Thymus (tissue), 11 donors: Measurements from ENCODE around the gene LYL1. TPM values are rescaled to one million over a fixed set of nuclear protein-coding genes. Genes with fewer than 3 reads are reported as not detected.

ENCODE experiments used
- DNase-seq, 9 donors: peaks; one replicate each; pipeline ENCODE4 v3.0.0-alpha.2; 2013; ENCODE audit warnings: low spot score in 9 of 9, low read depth in 6 of 9, missing footprints in 1 of 9
- H3K27ac ChIP-seq, 2 donors: one replicate each; pipeline ENCODE4 v1.5.1; 2013; ENCODE audit warnings: control low read depth in 1 of 2, low read depth in 1 of 2, low read length in 1 of 2, mild to moderate bottlenecking in 1 of 2, moderate library complexity in 1 of 2
- H3K27me3 ChIP-seq, 2 donors: one replicate each; pipeline ENCODE4 v1.5.1; 2013; ENCODE audit warnings: low read length in 1 of 2; ENCODE audit not compliant: control insufficient read depth in 2 of 2, insufficient read depth in 1 of 2
- H3K36me3 ChIP-seq, 2 donors: one replicate each; pipeline ENCODE4 v1.5.1; 2013; ENCODE audit warnings: low read length in 1 of 2, mild to moderate bottlenecking in 1 of 2, moderate library complexity in 1 of 2; ENCODE audit not compliant: control insufficient read depth in 2 of 2, insufficient read depth in 2 of 2
- H3K4me1 ChIP-seq, 2 donors: one replicate each; pipeline ENCODE4 v1.5.1; 2013; ENCODE audit warnings: low read length in 2 of 2; ENCODE audit not compliant: control insufficient read depth in 2 of 2, insufficient read depth in 2 of 2
- H3K4me3 ChIP-seq, 2 donors: one replicate each; pipeline ENCODE4 v1.5.1; 2013; ENCODE audit warnings: low read length in 2 of 2, control low read depth in 1 of 2, mild to moderate bottlenecking in 1 of 2
- H3K9me3 ChIP-seq, 2 donors: one replicate each; pipeline ENCODE4 v1.5.1; 2013; ENCODE audit warnings: low read length in 1 of 2, mild to moderate bottlenecking in 1 of 2; ENCODE audit not compliant: control insufficient read depth in 2 of 2, insufficient read depth in 1 of 2
- WGBS: extraction: QIAGEN DNeasy Blood & Tissue Kit; methylation state at CpG from one replicate; pipeline ENCODE4 v1.1.7; 2013; 5-methylcytosine and 5-hydroxymethylcytosine counted together
- polyA plus RNA-seq: library from polyadenylated mRNA; stranded (reverse); fragments of 200-250 nt; gene quantifications from one replicate; pipeline ENCODE4 v1.2.3, GENCODE V29; 2013
- total RNA-seq: library from RNA; stranded (reverse); fragments of 120-200 nt; gene quantifications from one replicate; pipeline ENCODE4 v1.2.4, GENCODE V29; 2013
- donor health status: healthy.

LYL1 gene
- total and polyA plus RNA-seq, 2 donors: 8.3 to 14.0 TPM

DNA sequence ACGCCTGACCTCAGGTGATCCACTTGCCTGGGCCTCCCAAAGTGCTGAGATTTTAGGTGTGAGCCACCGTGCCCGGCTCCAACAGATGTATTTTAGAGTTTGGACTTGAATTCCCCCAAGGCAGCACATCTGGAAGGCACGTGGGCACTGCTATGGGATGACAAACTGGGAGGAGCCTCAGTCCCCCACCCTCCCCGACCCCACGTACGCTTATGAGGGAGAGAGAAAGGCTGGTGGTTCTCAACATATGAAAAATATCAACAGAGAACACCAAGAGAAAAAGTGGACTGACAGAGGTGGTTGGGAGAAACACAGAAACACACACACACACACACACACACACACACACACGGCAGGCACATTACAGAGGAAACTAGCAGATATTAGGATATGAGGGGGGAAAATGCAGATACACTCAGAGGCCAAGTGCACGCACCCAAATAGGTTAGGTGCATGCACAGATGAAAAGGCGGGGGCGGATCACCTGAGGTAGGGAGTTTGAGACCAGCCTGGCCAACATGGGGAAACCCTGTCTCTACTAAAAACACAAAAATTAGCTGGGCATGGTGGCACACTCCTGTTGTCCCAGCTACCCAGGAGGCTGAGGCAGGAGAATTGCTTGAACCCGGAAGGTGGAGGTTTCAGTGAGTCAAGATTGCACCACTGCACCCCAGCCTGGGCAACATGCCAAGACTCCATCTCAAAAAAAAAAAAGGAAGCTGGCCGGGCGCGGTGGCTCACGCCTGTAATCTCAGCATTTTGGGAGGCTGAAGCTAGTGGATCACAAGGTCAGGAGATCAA, 44.3 kb upstream of the LYL1 start:
- H3K36me3 ChIP-seq: peaks cover 18 to 23% of the 10 kb centered on the region in 2 donors
- no peak for DNase-seq
- H3K27ac ChIP-seq: no peak overlapping the region
- peaks cover 0 to 5% of the 10 kb centered on the region in 2 donors for H3K9me3 ChIP-seq
- peaks cover 3 to 22% of the 10 kb centered on the region in 2 donors for H3K4me1 ChIP-seq
- 91% methylated on average over 16 of the region's 16 CpGs for WGBS
- no peak overlapping the region for H3K4me3 ChIP-seq
- H3K27me3 ChIP-seq: no peaks in the 10 kb centered on the region

- no peaks in the 10 kb centered on the region for H3K4me1 ChIP-seq
- H3K27me3 ChIP-seq: no peaks in the 10 kb centered on the region
- DNase-seq: no peak
- no peaks in the 10 kb centered on the region for H3K9me3 ChIP-seq
- H3K4me3 ChIP-seq: no peak overlapping the region
- H3K27ac ChIP-seq: no peak overlapping the region
- 96% methylated on average over 11 of the region's 11 CpGs for WGBS
- H3K36me3 ChIP-seq: peaks cover 49 to 74% of the 10 kb centered on the region in 2 donors
These were observed 37.1 kb upstream of the LYL1 start for GRCh38 chr19:13139633-13140311.

GRCh38 chr19:13138916-13139198, 36.2 kb upstream of the LYL1 start:
- no peaks in the 10 kb centered on the region for H3K27me3 ChIP-seq
- H3K4me3 ChIP-seq: no peak overlapping the region
- H3K36me3 ChIP-seq: peaks cover 41 to 65% of the 10 kb centered on the region in 2 donors
- no peaks in the 10 kb centered on the region for H3K4me1 ChIP-seq
- 96% methylated on average over 10 of the region's 10 CpGs for WGBS
- H3K9me3 ChIP-seq: no peaks in the 10 kb centered on the region
- DNase-seq: no peak
- H3K27ac ChIP-seq: no peak overlapping the region

DNA sequence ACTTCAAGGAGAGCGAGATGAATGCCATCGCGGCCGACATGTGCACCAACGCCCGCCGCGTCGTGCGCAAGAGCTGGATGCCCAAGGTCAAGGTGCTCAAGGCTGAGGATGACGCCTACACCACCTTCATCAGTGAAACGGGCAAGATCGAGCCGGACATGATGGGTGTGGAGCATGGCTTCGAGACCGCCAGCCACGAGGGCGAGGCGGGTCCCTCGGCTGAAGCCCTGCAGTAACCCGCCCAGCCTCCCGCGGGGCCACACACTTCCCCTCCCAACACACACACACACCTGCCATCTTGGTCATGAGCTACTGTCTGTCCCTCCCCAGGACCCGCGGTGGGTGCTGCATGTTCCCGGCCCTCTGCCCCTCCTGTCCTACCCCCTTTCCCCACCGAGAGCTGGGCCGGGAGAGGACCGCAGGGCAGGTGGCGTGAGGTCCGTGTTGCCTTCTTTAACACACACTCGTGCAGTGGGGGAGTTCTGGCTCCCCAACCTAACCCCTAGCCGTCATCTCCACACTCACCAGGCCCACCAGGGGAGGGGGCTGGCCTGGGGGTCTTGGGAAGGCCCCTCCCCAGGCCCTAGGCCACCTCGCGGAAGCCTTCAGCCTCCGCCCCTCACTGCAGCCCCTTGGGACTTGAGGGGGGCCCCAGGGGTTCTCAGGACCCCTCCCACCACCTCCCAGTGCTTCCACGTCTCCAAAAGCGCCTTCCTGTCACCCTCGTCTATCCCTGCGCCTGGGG, 35.7 kb upstream of the LYL1 start:
- peaks cover 40 to 62% of the 10 kb centered on the region in 2 donors for H3K36me3 ChIP-seq
- H3K4me1 ChIP-seq: no peaks in the 10 kb centered on the region
- WGBS: 96% methylated on average over 40 of the region's 40 CpGs
- H3K27me3 ChIP-seq: no peaks in the 10 kb centered on the region
- no peaks in the 10 kb centered on the region for H3K9me3 ChIP-seq
- no peak overlapping the region for H3K4me3 ChIP-seq
- no peak for DNase-seq
- H3K27ac ChIP-seq: no peak overlapping the region

DNA sequence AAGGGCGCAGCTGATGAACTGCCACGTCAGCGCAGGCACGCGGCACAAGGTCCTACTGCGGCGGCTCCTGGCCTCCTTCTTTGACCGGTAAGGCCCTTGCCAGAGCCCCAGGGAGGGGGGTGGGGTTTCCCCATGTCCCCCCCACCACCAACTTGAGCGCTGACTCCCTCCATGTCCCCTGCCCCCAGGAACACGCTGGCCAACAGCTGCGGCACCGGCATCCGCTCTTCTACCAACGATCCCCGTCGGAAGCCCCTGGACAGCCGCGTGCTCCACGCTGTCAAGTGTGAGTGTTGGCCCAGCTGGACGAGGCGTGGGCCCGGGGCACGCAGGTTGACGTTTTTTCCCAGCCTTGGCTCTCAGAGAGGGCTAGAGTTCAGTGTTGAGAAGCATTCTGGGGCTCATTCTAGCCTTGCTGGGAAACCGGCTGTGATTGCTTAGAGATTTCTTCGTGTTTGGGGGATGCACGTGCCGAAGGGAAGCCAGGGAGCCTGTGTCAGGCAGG, 34.7 kb upstream of the LYL1 start:
- Histone ChIP-seq H3K27me3 (no peaks in the 10 kb centered on the region), H3K4me1 (peaks cover 0 to 2% of the 10 kb centered on the region in 2 donors), H3K9me3 (no peaks in the 10 kb centered on the region), H3K36me3 (peaks cover 40 to 54% of the 10 kb centered on the region in 2 donors), H3K27ac (no peak overlapping the region), H3K4me3 (no peak overlapping the region)
- WGBS: 99% methylated on average over 28 of the region's 28 CpGs
- DNase-seq: no peak

DNA sequence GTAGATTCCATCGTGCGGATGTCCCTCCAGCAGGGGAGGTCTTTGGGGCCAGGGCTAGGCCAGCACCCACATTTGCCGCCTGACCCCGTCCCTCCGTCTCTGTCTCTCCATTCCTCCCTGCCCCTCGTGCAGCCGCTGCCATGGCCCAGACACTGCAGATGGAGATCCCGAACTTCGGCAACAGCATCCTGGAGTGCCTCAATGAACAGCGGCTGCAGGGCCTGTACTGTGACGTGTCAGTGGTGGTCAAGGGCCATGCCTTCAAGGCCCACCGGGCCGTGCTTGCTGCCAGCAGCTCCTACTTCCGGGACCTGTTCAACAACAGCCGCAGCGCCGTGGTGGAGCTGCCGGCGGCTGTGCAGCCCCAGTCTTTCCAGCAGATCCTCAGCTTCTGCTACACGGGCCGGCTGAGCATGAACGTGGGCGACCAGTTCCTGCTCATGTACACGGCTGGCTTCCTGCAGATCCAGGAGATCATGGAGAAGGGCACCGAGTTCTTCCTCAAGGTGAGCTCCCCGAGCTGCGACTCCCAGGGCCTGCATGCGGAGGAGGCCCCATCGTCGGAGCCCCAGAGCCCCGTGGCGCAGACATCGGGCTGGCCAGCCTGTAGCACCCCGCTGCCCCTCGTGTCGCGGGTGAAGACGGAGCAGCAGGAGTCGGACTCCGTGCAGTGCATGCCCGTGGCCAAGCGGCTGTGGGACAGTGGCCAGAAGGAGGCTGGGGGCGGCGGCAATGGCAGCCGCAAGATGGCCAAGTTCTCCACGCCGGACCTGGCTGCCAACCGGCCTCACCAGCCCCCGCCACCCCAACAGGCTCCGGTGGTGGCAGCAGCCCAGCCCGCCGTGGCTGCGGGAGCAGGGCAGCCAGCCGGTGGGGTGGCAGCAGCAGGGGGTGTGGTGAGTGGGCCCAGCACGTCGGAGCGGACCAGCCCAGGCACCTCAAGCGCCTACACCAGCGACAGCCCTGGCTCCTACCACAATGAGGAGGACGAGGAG, 32.7 kb upstream of the LYL1 start:
- Histone ChIP-seq H3K4me1 (peaks cover 0 to 2% of the 10 kb centered on the region in 2 donors), H3K9me3 (no peaks in the 10 kb centered on the region), H3K4me3 (no peak overlapping the region), H3K36me3 (peaks cover 40 to 46% of the 10 kb centered on the region in 2 donors), H3K27me3 (no peaks in the 10 kb centered on the region), H3K27ac (no peak overlapping the region)
- 97% methylated on average over 60 of the region's 60 CpGs for WGBS
- DNase-seq: no peak

GRCh38 chr19:13134626-13135025, 32.0 kb upstream of the LYL1 start:
- Histone ChIP-seq H3K27ac (no peak overlapping the region), H3K4me3 (no peak overlapping the region), H3K36me3 (peaks cover 40 to 46% of the 10 kb centered on the region in 2 donors), H3K9me3 (no peaks in the 10 kb centered on the region), H3K4me1 (peaks cover 0 to 2% of the 10 kb centered on the region in 2 donors), H3K27me3 (no peaks in the 10 kb centered on the region)
- WGBS: 97% methylated on average over 3 of the region's 3 CpGs
- DNase-seq: no peak

DNA sequence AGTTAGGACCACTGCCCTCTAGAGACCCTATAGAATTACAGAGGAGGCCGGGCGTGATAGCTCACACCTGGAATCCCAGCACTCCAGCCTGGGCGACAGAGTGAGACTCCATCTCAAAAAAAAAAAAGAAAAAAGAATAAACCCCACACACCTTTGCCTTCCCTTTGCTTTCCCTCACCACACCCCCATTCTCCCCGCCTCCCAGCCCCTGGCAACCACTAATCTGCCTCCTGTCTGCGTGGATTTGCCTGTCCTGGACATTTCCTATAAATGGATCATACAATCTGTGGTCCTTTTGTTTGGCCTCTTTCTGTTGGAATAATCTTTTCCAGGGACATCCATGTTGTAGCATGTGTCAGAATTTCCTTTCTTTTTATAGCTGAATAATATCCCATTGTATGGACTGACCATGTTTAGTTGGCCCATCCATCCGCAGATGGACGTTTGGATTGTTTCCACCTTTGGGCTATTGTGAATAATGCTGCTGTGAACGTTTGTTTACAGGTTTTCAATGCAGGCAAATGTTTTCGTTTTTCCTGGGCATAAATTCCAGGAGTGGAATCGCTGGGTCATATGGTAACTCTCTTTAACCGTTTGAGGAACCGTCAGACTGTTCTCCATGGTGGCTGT, 30.7 kb upstream of the LYL1 start:
- no peak overlapping the region for H3K4me3 ChIP-seq
- H3K36me3 ChIP-seq: peaks cover 33 to 39% of the 10 kb centered on the region in 2 donors
- no peaks in the 10 kb centered on the region for H3K9me3 ChIP-seq
- no peaks in the 10 kb centered on the region for H3K27me3 ChIP-seq
- WGBS: 97% methylated on average over 12 of the region's 12 CpGs
- no peak overlapping the region for H3K27ac ChIP-seq
- H3K4me1 ChIP-seq: peaks cover 0 to 2% of the 10 kb centered on the region in 2 donors
- no peak for DNase-seq
